ENCODE measurements around the gene ZDHHC11B.
"Not testable (repeated sequence)": the region's sequence is repeated elsewhere in the genome, so short reads cannot be mapped to it uniquely, and the experiment has no call there.

Gene ZDHHC11B

GRCh38 chr5:784428-785177 lies at the start of gene ZDHHC11B:
TSS of gene ZDHHC11B (minus strand) at chr5:784729. CDS start at chr5:766919, 17,810 bp downstream.
- peak in 47 of 51 donors; percentile 26 to 99 (median 81) for DNase-seq

- DNase-seq: not testable (repeated sequence)
Observed at GRCh38 chr5:834013-834412, 49.5 kb upstream of the ZDHHC11B start.

GRCh38 chr5:828194-828593 lies 43.7 kb upstream of the ZDHHC11B start:
- not testable (repeated sequence) for DNase-seq

- DNase-seq: not testable (repeated sequence)
Observed at GRCh38 chr5:825544-825943, 41.0 kb upstream of the ZDHHC11B start.

GRCh38 chr5:821504-821903 lies 37.0 kb upstream of the ZDHHC11B start:
- no peak for DNase-seq

GRCh38 chr5:820245-820644 lies 35.7 kb upstream of the ZDHHC11B start:
- DNase-seq: no peak

- DNase-seq: no peak
Observed at GRCh38 chr5:819078-819477, 34.5 kb upstream of the ZDHHC11B start.

GRCh38 chr5:816176-816575 lies 31.6 kb upstream of the ZDHHC11B start:
- no peak for DNase-seq

GRCh38 chr5:815449-815848 lies 30.9 kb upstream of the ZDHHC11B start:
- DNase-seq: no peak

- not testable (repeated sequence) for DNase-seq
Observed at GRCh38 chr5:813575-813974, 29.0 kb upstream of the ZDHHC11B start.

- DNase-seq: not testable (repeated sequence)
Observed at GRCh38 chr5:811384-811783, 26.9 kb upstream of the ZDHHC11B start.

- DNase-seq: not testable (repeated sequence)
Observed at GRCh38 chr5:807719-808514, 23.4 kb upstream of the ZDHHC11B start.

GRCh38 chr5:801472-801871 lies 16.9 kb upstream of the ZDHHC11B start:
- no peak for DNase-seq

- not testable (repeated sequence) for DNase-seq
Observed at GRCh38 chr5:801055-801454, 16.5 kb upstream of the ZDHHC11B start.

GRCh38 chr5:798505-799138 lies 14.1 kb upstream of the ZDHHC11B start:
- DNase-seq: not testable (repeated sequence)

GRCh38 chr5:797986-798385 lies 13.5 kb upstream of the ZDHHC11B start:
- not testable (repeated sequence) for DNase-seq

GRCh38 chr5:795873-796272 lies 11.3 kb upstream of the ZDHHC11B start:
- DNase-seq: not testable (repeated sequence)

GRCh38 chr5:794948-795347 lies 10.4 kb upstream of the ZDHHC11B start:
- DNase-seq: not testable (repeated sequence)

- not testable (repeated sequence) for DNase-seq
Observed at GRCh38 chr5:788703-789102, 4.2 kb upstream of the ZDHHC11B start.

GRCh38 chr5:787857-788233 lies 3.3 kb upstream of the ZDHHC11B start:
- not testable (repeated sequence) for DNase-seq

GRCh38 chr5:787224-787856 lies 2.8 kb upstream of the ZDHHC11B start:
- DNase-seq: not testable (repeated sequence)

All from hypothalamus (tissue), 51 donors.